Endothelial cell of hepatic sinusoid (primary cell): ENCODE measurements around the gene PLEKHA6.

Experiments used
- in situ Hi-C: cut with HindIII; loops from 2 replicates; pipeline ENCODE4 v1.10.0; 2017; ENCODE audit warnings: low sequenced_read_pairs

PLEKHA6 gene

DNA sequence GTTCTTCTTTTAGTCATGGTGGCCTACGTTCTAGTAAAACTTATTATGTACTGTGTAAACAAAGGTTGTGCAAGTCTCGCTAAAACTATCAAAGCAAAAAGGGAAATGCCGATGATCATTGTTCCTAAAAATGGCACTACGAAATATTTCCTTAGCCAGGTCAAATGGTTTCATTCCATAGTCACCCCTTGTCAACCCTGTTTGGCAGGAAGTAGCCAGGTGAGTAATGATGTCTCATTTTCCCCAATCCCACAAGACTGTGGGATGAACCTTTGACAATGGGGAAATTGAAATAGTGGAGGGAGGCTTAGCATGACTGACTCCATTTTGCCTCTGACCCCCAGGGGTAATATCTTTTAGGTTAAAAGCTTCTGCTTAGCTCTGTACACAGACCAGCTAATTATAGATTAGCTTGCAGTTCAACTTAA is 188.0 kb downstream of the PLEKHA6 start:
- in situ Hi-C loops = no loop called here

DNA sequence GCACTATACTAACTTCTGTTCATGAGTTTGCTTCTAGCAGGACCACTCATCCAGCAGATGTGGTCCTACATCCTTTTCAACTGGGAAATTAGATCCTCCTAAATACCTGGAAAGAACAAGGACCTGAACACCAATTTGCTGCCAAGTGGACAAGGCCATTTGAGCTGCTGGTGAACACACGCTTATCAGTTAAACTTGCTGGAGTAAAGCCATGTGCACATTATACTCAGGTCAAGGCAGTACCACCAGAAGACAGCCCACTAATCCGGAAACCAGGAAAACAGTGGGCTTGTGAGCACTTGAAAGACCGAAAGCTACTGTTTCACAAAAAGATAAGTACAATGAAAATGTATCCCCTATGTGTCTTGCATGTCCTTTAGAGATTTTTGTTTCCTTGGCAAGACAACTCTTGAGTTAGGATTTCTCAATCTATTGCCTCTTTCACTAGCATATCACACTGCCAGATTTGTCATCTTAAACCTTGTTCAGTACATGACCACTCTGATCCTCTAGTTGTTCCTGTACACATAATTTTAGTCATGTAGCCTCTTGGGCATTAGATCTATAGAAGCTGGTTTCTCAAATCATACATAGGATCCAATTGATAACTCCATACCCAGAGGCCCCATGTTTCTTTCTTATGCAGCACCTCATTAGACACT is 189.1 kb downstream of the PLEKHA6 start:
- in situ Hi-C loops = no loop called here

DNA sequence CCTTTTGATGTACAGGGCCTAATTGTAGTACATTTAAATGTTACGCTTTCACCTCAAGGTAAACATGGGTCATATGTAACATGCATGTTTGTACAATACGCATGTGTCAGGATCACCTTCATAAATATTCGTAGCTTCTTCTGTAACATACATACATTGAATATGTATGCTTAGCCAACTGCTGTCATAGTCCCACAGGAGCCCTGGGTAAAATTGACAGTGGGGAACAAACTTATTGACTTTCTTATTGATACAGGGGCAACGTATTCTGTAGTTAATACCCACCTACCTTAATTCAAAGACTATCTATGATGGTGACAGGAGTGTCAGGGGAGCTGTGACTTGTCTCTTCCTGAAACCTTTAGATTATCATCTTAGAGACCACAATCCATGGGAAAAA is 189.9 kb downstream of the PLEKHA6 start:
- in situ Hi-C loops = no loop called here
